Superior temporal gyrus (tissue), 1 donor: ENCODE data around the gene CCDC144A.
"Not testable (repeated sequence)": the region's sequence is repeated elsewhere in the genome, so short reads cannot be mapped to it uniquely, and the experiment has no call there.

ENCODE experiments used
- DNase-seq: peaks from one replicate; pipeline ENCODE4 v3.0.0-alpha.2; 2016; ENCODE audit errors: extremely low spot score

The CCDC144A gene

GRCh38 chr17:16689731-16690281, at the start of gene CCDC144A:
CCDC144A (plus strand) TSS chr17:16690241; CDS start chr17:16690401, 160 bp downstream.
- not testable (repeated sequence) for DNase-seq

GRCh38 chr17:16649585-16649984, 40.5 kb upstream of the CCDC144A start:
- no peak for DNase-seq

DNA sequence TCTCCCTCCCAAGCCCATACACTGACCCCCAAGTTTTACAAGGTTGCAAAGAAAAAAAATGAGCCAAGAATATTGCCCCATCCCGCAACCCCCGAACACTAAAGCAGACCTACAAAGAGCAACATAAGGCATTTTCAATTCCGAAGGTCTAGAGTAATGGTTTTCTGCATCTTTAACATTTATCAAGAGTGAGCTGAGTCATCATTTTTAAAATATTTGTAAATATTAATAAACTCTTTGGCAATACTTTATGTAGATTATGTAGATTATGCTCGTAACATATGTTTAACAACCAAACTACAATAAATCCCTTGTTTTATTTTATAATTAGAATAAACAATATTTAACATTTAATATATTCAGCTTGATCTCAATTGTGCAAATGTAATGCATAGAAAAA, 37.8 kb upstream of the CCDC144A start:
- DNase-seq = no peak

- DNase-seq = peak; percentile 55
These were observed 37.1 kb upstream of the CCDC144A start for GRCh38 chr17:16652847-16653366.

- DNase-seq = peak; percentile 95
These were observed 36.5 kb upstream of the CCDC144A start, which contains the start of gene ZNF624 for GRCh38 chr17:16653367-16654041. ZNF624 (minus strand) TSS chr17:16653850.

GRCh38 chr17:16661217-16661616, 28.8 kb upstream of the CCDC144A start:
- DNase-seq = no peak

DNA sequence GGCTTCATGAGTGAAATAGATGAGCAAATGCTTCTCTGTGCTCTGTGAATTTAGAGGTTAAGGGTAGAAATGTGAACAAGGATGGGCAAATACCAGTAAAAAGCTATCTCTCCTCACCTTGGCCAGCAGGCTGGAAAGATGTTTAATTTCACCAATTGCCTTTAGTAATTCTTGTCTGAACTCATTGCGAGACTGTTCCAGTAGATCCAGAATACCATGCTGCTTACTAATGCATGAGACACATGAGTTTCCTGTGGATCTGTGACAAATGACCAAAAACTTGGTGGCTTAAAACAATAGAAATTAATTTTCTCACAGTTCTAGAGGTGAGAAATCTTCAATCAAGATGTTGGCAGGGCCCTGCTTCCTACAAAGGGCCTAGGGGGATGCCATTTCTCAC, 27.1 kb upstream of the CCDC144A start:
- no peak for DNase-seq

- not testable (repeated sequence) for DNase-seq
These were observed 23.5 kb upstream of the CCDC144A start for GRCh38 chr17:16666553-16666906.

- peak; percentile 47 for DNase-seq
These were observed 23.0 kb upstream of the CCDC144A start for GRCh38 chr17:16666907-16667636.

- DNase-seq = no peak
These were observed 13.3 kb upstream of the CCDC144A start for GRCh38 chr17:16676676-16677268.

DNA sequence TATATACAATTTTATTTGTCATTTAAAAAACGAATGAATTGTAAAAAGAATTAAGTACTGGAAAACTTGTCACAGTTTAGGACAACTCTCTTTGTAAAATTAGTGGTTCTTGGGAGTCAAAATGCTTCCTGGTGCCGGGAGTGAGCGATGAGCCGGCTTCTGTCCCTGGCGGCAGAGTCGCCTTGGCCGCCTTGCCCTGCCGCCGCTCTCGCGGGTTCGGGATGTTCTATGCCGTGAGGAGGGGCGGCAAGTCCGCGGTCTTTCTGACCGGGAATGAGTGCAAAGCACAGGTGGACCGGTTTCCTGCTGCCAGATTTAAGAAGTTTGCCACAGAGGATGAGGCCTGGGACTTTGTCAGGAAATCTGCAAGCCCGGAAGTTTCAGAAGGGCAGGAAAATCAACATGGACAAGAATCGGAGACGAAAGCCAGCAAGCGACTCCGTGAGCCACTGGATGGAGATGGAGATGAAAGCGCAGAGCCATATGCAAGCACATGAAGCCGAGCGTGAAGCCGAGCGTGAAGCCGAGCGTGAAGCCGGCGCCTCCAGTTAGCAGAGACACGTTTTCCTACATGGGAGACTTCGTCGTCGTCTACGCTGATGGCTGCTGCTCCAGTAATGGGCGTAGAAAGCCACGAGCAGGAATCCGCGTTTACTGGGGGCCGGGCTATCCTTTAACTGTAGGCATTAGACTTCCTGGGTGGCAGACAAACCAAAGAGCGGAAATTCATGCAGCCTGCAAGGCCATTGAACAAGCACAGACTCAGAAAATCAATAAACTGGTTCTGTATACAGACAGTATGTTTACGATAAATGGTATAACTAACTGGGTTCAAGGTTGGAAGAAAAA, 6.5 kb upstream of the CCDC144A start:
- not testable (repeated sequence) for DNase-seq

DNA sequence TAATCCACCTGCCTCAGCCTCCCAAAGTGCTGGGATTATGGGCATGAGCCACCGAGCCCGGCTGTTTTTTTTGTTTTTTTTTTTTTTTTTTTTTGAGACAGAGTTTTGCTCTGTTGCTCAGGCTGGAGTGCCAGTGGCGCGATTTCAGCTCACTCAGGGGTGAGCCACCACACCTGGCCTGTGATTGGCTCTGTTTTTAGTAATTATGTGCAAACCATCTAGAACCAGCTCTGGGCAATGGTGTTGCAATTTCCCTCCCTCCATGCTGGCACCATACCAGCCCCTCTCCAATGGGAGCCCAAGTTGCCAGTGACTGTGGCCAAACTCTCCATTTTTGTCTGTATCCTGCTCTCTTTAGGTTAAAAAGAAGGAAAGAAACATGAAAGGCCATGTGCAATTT, 4.0 kb upstream of the CCDC144A start:
- not testable (repeated sequence) for DNase-seq

- not testable (repeated sequence) for DNase-seq
These were observed 2.9 kb upstream of the CCDC144A start for GRCh38 chr17:16687151-16687550.

- not testable (repeated sequence) for DNase-seq
These were observed 406 bp downstream of the CCDC144A start for GRCh38 chr17:16690447-16690846.

DNA sequence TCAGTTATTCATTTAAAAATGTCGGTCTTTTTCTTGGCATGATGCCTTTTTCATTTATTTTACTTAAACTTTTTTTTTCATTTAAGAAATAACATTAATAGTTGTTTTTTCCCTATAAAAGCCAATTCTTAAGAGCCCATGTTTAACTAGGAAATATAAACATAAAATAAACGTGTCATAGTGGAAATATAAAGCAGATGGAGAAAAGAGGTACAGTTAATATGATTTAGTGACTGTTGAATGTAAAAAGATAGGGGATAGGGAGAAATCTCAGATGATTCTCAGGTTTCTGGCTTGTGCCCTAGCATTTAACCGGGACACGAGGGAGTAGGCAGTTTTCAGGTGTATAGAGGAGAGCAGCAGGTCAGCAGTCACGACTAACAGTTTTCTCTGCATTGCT, 7.6 kb downstream of the CCDC144A start:
- DNase-seq = not testable (repeated sequence)

DNA sequence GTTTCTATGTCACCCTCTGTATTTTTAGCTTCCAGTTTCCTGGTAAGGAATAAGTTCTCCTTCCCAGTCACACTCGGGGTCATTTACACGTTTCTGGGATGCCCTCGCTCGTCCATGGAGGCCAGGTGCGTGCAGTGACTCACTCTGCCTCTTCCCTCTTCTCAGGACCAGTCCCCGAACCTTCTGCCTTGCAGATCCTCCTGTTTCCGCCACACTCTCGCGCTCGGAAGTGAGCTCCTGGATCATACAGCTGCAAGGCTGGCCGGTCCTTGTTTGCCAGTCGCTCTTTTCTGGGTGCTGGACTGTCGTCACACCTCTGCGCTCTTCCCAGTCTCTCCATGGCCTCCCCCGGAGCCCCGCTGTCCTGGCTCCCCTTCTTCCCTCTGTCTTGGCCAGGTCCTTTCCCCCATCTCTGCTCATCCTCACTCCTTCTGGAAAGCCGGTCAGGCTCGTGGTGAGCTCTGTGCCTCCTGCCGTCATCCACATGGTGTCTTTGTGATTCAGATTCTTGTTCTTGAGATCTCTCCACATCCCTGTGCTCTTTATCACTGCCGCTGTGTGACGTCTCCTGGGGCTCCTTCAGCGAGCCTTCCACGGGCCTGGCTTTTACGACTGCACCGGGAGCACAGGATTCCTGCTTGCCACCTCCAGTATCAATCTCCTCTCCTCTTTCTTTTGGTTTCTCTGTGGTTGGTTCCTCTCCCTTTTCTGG, 55.6 kb downstream of the CCDC144A start:
- peak; percentile 16 for DNase-seq

DNA sequence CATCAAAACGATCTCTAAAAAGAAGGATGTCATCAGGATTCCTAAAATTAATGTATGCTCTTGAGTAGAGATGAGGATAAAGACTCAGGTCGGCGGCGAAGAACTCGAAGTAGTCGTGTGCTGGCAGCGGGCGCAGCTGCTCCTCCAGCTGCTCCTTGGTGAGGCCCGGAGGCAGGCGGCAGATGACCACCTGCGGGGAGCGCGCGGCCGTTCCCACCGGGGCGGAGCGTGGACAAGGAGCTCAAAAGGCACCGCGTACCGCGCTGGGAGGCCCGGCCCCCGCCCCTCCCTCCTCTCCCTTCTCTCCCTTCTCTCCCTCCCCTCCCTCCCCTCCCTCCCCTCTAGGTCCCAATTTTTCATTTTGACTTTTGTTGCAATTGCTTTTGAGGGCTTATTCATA, 56.5 kb downstream of the CCDC144A start:
- not testable (repeated sequence) for DNase-seq

GRCh38 chr17:16750515-16750914, 60.5 kb downstream of the CCDC144A start:
- DNase-seq = not testable (repeated sequence)

DNA sequence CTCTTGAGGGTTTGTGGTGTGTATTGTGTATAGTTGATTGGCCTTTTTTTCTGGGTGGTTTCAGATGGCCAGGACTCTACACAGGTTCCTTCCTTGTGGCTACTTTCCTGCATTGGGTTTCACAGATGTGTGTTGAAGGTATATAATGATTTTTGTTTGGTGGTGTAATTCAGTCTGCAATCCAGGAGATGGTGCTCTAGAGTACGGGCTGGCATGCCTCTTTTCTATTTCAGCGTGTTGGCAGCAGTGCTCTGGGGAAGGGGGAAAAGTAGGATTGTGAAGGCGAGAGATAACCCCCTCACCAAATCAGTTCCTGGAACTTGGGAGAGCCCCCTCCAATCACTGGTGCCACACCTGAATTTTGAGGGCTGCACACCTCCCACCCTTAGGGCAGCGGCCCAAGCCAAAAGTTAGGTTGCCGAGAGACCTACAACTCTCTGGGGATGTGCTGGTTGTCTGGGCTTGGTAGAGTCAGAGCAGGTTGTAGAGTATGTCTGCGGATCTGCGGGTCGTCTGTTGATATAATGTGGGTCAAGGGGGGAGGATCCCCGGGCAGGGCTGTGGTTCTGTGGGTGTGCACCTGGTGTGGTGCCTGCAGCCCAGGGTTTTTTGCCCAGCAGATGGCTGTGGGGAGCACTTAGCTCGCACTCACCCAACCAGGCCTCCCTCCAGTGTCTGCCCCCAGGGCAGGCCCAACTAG, 61.3 kb downstream of the CCDC144A start:
- DNase-seq = peak; percentile 20

DNA sequence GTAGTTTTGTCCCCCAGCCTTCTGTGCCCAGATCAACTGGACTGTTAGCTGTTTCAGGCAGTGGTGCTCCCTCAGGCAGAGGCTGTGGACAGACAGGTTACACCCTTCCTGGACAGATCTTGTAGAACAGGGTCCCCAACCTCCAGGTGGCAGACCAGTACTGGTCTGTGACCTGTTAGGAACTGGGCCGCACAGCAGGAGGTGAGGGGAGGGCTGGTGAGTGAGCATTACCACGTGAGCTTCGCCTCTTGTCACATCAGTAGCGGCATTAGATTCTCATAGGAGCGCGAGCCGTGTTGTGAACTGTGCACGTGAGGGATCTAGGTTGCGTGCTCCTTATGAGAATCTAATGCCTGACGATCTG, 61.9 kb downstream of the CCDC144A start:
- not testable (repeated sequence) for DNase-seq
